BLaER1 treated with 17β-estradiol and CSF1 and Interleukin-3, amounts not matched to agents 10 nM and 100 nM (cell line): ENCODE data around the gene TXNRD2.

Experiments used
- H3K27ac ChIP-seq, 11 experiments: shearing (Covaris generic); formaldehyde crosslinking; 2 replicates each; pipeline ENCODE4 v1.8.1; 2022
- H3K27me3 ChIP-seq, 11 experiments: shearing (Covaris generic); formaldehyde crosslinking; 2 replicates each; pipeline ENCODE4 v1.8.1; 2022
- H3K36me3 ChIP-seq, 11 experiments: shearing (Covaris generic); formaldehyde crosslinking; 2 replicates each; pipeline ENCODE4 v1.8.1; 2022
- H3K4me1 ChIP-seq, 10 experiments: shearing (Covaris generic); formaldehyde crosslinking; 2 replicates each; pipeline ENCODE4 v1.8.1; 2022
- H3K4me2 ChIP-seq, 11 experiments: shearing (Covaris generic); formaldehyde crosslinking; 2 replicates each; pipeline ENCODE4 v1.8.1; 2022
- H3K4me3 ChIP-seq, 10 experiments: shearing (Covaris generic); formaldehyde crosslinking; 2 replicates each; pipeline ENCODE4 v1.8.1; 2022
- H3K9ac ChIP-seq, 11 experiments: shearing (Covaris generic); formaldehyde crosslinking; 2 replicates each; pipeline ENCODE4 v1.8.1; 2022
- H3K9me3 ChIP-seq, 11 experiments: shearing (Covaris generic); formaldehyde crosslinking; replicated peaks in 1 of 11; 2 replicates each; pipeline ENCODE4 v1.8.1; 2022
- H4K20me1 ChIP-seq, 11 experiments: shearing (Covaris generic); formaldehyde crosslinking; 2 replicates each; pipeline ENCODE4 v1.8.1; 2022
- Cebpa-rat ChIP-seq, 11 experiments: shearing (Covaris generic); IDR thresholded peaks; 2 replicates each; pipeline ENCODE4 v1.8.1; 2022

The TXNRD2 gene

GRCh38 chr22:19866665-19867009, 75.0 kb downstream of the TXNRD2 start:
- Histone ChIP-seq H3K27me3 (no peaks in the 10 kb centered on the region), H3K27ac (no peak overlapping the region), H3K4me3 (no peak overlapping the region), H3K9ac (no peak overlapping the region), H3K9me3 (no peaks in the 10 kb centered on the region), H4K20me1 (peaks cover 0 to 6% (median 0%) of the 10 kb centered on the region in 11 experiments; a peak in 1 of 22 replicates), H3K4me2 (no peak overlapping the region), H3K36me3 (no peaks in the 10 kb centered on the region), H3K4me1 (peaks cover 0 to 7% (median 0%) of the 10 kb centered on the region in 10 experiments; a peak in 7 of 20 replicates)
- no peak for TF ChIP-seq Cebpa-rat (IDR thresholded peaks at IDR 0.05)

GRCh38 chr22:19865141-19865829, 76.3 kb downstream of the TXNRD2 start:
- Histone ChIP-seq H3K36me3 (peaks cover 0 to 7% (median 0%) of the 10 kb centered on the region in 11 experiments; a peak in 3 of 22 replicates), H3K4me2 (peak overlapping the region in 3 of 11 experiments; percentile 9 to 32 (median 16); a peak in 2 of 22 replicates), H4K20me1 (0 out of 22 replicates have a peak, but pooled peaks cover 0 to 3% (median 0%) of the 10 kb centered on the region in 11 experiments), H3K4me1 (peaks cover 0 to 7% (median 0%) of the 10 kb centered on the region in 10 experiments; a peak in 7 of 20 replicates), H3K4me3 (no peak overlapping the region), H3K27ac (no peak overlapping the region), H3K9ac (0 out of 22 replicates have a peak overlapping the region, but pooled peaks of 1 of the 11 experiments have one; percentile 38), H3K27me3 (no peaks in the 10 kb centered on the region), H3K9me3 (no peaks in the 10 kb centered on the region)
- no peak for TF ChIP-seq Cebpa-rat (IDR thresholded peaks at IDR 0.05)

GRCh38 chr22:19864538-19865106, 77.0 kb downstream of the TXNRD2 start:
- H3K4me2 ChIP-seq: no peak overlapping the region
- peaks cover 0 to 7% (median 0%) of the 10 kb centered on the region in 10 experiments; a peak in 7 of 20 replicates for H3K4me1 ChIP-seq
- no peaks in the 10 kb centered on the region for H4K20me1 ChIP-seq
- no peak overlapping the region for H3K9ac ChIP-seq
- no peak overlapping the region for H3K27ac ChIP-seq
- H3K27me3 ChIP-seq: no peaks in the 10 kb centered on the region
- TF ChIP-seq Cebpa-rat (IDR thresholded peaks at IDR 0.05): no peak
- no peak overlapping the region for H3K4me3 ChIP-seq
- H3K9me3 ChIP-seq: no peaks in the 10 kb centered on the region
- H3K36me3 ChIP-seq: peaks cover 0 to 9% (median 0%) of the 10 kb centered on the region in 11 experiments; a peak in 3 of 22 replicates

- H3K4me2 ChIP-seq: no peak overlapping the region
- H3K9me3 ChIP-seq: no peaks in the 10 kb centered on the region
- no peak overlapping the region for H3K4me3 ChIP-seq
- H3K27me3 ChIP-seq: no peaks in the 10 kb centered on the region
- H3K9ac ChIP-seq: no peak overlapping the region
- H3K4me1 ChIP-seq: peaks cover 0 to 14% (median 2%) of the 10 kb centered on the region in 10 experiments; a peak in 10 of 20 replicates
- H3K36me3 ChIP-seq: peaks cover 0 to 9% (median 0%) of the 10 kb centered on the region in 11 experiments; a peak in 3 of 22 replicates
- no peak overlapping the region for H3K27ac ChIP-seq
- no peak for TF ChIP-seq Cebpa-rat (IDR thresholded peaks at IDR 0.05)
- no peaks in the 10 kb centered on the region for H4K20me1 ChIP-seq
These were observed 78.0 kb downstream of the TXNRD2 start for GRCh38 chr22:19863571-19863970.

GRCh38 chr22:19862619-19863246, 78.9 kb downstream of the TXNRD2 start:
- no peak for TF ChIP-seq Cebpa-rat (IDR thresholded peaks at IDR 0.05)
- H3K4me1 ChIP-seq: peaks cover 0 to 17% (median 5%) of the 10 kb centered on the region in 10 experiments; a peak in 10 of 20 replicates
- H3K9me3 ChIP-seq: no peaks in the 10 kb centered on the region
- no peak overlapping the region for H3K9ac ChIP-seq
- H4K20me1 ChIP-seq: no peaks in the 10 kb centered on the region
- no peak overlapping the region for H3K4me2 ChIP-seq
- no peak overlapping the region for H3K27ac ChIP-seq
- H3K4me3 ChIP-seq: no peak overlapping the region
- no peaks in the 10 kb centered on the region for H3K27me3 ChIP-seq
- peaks cover 0 to 9% (median 0%) of the 10 kb centered on the region in 11 experiments; a peak in 3 of 22 replicates for H3K36me3 ChIP-seq

GRCh38 chr22:19859861-19860510, 81.6 kb downstream of the TXNRD2 start:
- H3K4me3 ChIP-seq: no peak overlapping the region
- TF ChIP-seq Cebpa-rat (IDR thresholded peaks at IDR 0.05): no peak
- H3K9me3 ChIP-seq: no peaks in the 10 kb centered on the region
- H3K4me1 ChIP-seq: peaks cover 17 to 27% (median 21%) of the 10 kb centered on the region in 10 experiments
- H3K4me2 ChIP-seq: no peak overlapping the region
- no peaks in the 10 kb centered on the region for H4K20me1 ChIP-seq
- H3K27me3 ChIP-seq: no peaks in the 10 kb centered on the region
- H3K27ac ChIP-seq: no peak overlapping the region
- H3K9ac ChIP-seq: no peak overlapping the region
- H3K36me3 ChIP-seq: peaks cover 0 to 9% (median 0%) of the 10 kb centered on the region in 11 experiments; a peak in 4 of 22 replicates

GRCh38 chr22:19857382-19857781, 84.2 kb downstream of the TXNRD2 start:
- peaks cover 32 to 40% (median 35%) of the 10 kb centered on the region in 10 experiments for H3K4me1 ChIP-seq
- no peak overlapping the region for H3K27ac ChIP-seq
- H3K27me3 ChIP-seq: no peaks in the 10 kb centered on the region
- peaks cover 4 to 22% (median 17%) of the 10 kb centered on the region in 11 experiments; a peak in 20 of 22 replicates for H4K20me1 ChIP-seq
- H3K9ac ChIP-seq: no peak overlapping the region
- H3K9me3 ChIP-seq: no peaks in the 10 kb centered on the region
- no peak overlapping the region for H3K4me2 ChIP-seq
- no peak for TF ChIP-seq Cebpa-rat (IDR thresholded peaks at IDR 0.05)
- peaks cover 0 to 15% (median 7%) of the 10 kb centered on the region in 11 experiments; a peak in 18 of 22 replicates for H3K36me3 ChIP-seq
- no peak overlapping the region for H3K4me3 ChIP-seq

- H3K4me2 ChIP-seq: peak overlapping the region; percentile 92 to 100 (median 96)
- H3K9me3 ChIP-seq: no peaks in the 10 kb centered on the region
- H4K20me1 ChIP-seq: peaks cover 5 to 38% (median 33%) of the 10 kb centered on the region in 11 experiments; a peak in 20 of 22 replicates
- peak overlapping the region; percentile 83 to 95 (median 92) for H3K9ac ChIP-seq
- H3K4me1 ChIP-seq: peaks cover 37 to 53% (median 48%) of the 10 kb centered on the region in 10 experiments
- no peak for TF ChIP-seq Cebpa-rat (IDR thresholded peaks at IDR 0.05)
- H3K4me3 ChIP-seq: peak overlapping the region; percentile 82 to 100 (median 94)
- H3K27ac ChIP-seq: peak overlapping the region; percentile 69 to 96 (median 90)
- H3K36me3 ChIP-seq: peaks cover 15 to 31% (median 23%) of the 10 kb centered on the region in 11 experiments
- H3K27me3 ChIP-seq: no peaks in the 10 kb centered on the region
These were observed 85.9 kb downstream of the TXNRD2 start for GRCh38 chr22:19855504-19856409.
